Liver (tissue), 9 donors: ENCODE data around the gene IFNGR2. TPM values are rescaled to one million over a fixed set of nuclear protein-coding genes. Genes with fewer than 3 reads are reported as not detected.

Experiments
- DNase-seq: peaks from one replicate; pipeline ENCODE4 v3.0.0-alpha.2; 2017; ENCODE audit warnings: low spot score
- H3K27ac ChIP-seq, 2 donors: one replicate each; pipeline ENCODE4 v1.7.0; 2013; ENCODE audit warnings: inconsistent platforms in 2 of 2, low read length in 2 of 2, control low read depth in 1 of 2, low read depth in 1 of 2, mild to moderate bottlenecking in 1 of 2
- H3K27me3 ChIP-seq, 4 donors: one replicate each; pipeline versions ENCODE4 v1.6.1 to v1.7.0; 2013; ENCODE audit warnings: low read length in 3 of 4, inconsistent platforms in 1 of 4, mild to moderate bottlenecking in 1 of 4, moderate library complexity in 1 of 4; ENCODE audit not compliant: control insufficient read depth in 4 of 4, insufficient read depth in 4 of 4
- H3K36me3 ChIP-seq, 4 donors: one replicate each; pipeline versions ENCODE4 v1.6.1 to v1.7.0; 2013; ENCODE audit warnings: low read length in 3 of 4, mild to moderate bottlenecking in 3 of 4, low read depth in 1 of 4, moderate library complexity in 1 of 4; ENCODE audit not compliant: control insufficient read depth in 4 of 4, insufficient read depth in 3 of 4
- H3K4me1 ChIP-seq, 4 donors: one replicate each; pipeline versions ENCODE4 v1.6.1 to v1.7.0; 2013; ENCODE audit warnings: low read length in 3 of 4, mild to moderate bottlenecking in 3 of 4, moderate library complexity in 1 of 4; ENCODE audit not compliant: control insufficient read depth in 4 of 4, insufficient read depth in 4 of 4
- H3K4me3 ChIP-seq, 3 donors: one replicate each; pipeline versions ENCODE4 v1.6.1 to v1.7.0; 2013; ENCODE audit warnings: low read length in 3 of 3, control low read depth in 1 of 3, low read depth in 1 of 3, mild to moderate bottlenecking in 1 of 3
- H3K9ac ChIP-seq, 2 donors: one replicate each; pipeline ENCODE4 v1.7.0; 2013; ENCODE audit warnings: low read length in 2 of 2, mild to moderate bottlenecking in 2 of 2, moderate library complexity in 2 of 2, control low read depth in 1 of 2, low read depth in 1 of 2
- H3K9me3 ChIP-seq, 4 donors: one replicate each; pipeline versions ENCODE4 v1.6.1 to v1.7.0; 2013; ENCODE audit warnings: low read length in 3 of 4; ENCODE audit not compliant: control insufficient read depth in 4 of 4
- EGR1 ChIP-seq, 2 donors: IDR thresholded peaks; 2 replicates each; pipeline ENCODE4 v1.6.1; 2016 to 2018; ENCODE audit warnings: antibody characterized with exemption in 2 of 2, low read depth in 2 of 2
- FOXA1 ChIP-seq: IDR thresholded peaks from 2 replicates; pipeline ENCODE4 v1.6.1; 2016; ENCODE audit warnings: antibody characterized with exemption
- FOXA2 ChIP-seq: IDR thresholded peaks from 2 replicates; pipeline ENCODE4 v1.6.1; 2016; ENCODE audit warnings: antibody characterized with exemption
- GABPA ChIP-seq, 2 donors: IDR thresholded peaks in 1 of 2; conservative IDR thresholded peaks in 1 of 2; 2 replicates each; pipeline ENCODE4 v1.6.1; 2016; ENCODE audit warnings: antibody characterized with exemption in 2 of 2, mild to moderate bottlenecking in 1 of 2, moderate library complexity in 1 of 2
- HNF4A ChIP-seq, 2 donors: conservative IDR thresholded peaks; 2 replicates each; pipeline ENCODE4 v1.6.1; 2016; ENCODE audit warnings: antibody characterized with exemption in 2 of 2, mild to moderate bottlenecking in 2 of 2
- HNF4G ChIP-seq: IDR thresholded peaks from 2 replicates; pipeline ENCODE4 v1.6.1; 2016; ENCODE audit warnings: antibody characterized with exemption
- NR2F2 ChIP-seq: IDR thresholded peaks from 2 replicates; pipeline ENCODE4 v1.6.1; 2016; ENCODE audit warnings: antibody characterized with exemption
- RAD21 ChIP-seq, 2 donors: IDR thresholded peaks; 2 replicates each; pipeline ENCODE4 v1.6.1; 2016; ENCODE audit warnings: antibody characterized with exemption in 2 of 2, mild to moderate bottlenecking in 2 of 2
- RXRA ChIP-seq, 2 donors: IDR thresholded peaks; 2 replicates each; pipeline ENCODE4 v1.6.1; 2017 to 2018; ENCODE audit warnings: antibody characterized with exemption in 2 of 2, mild to moderate bottlenecking in 1 of 2
- SP1 ChIP-seq: IDR thresholded peaks from 2 replicates; pipeline ENCODE4 v1.6.1; 2018; ENCODE audit warnings: antibody characterized with exemption, mild to moderate bottlenecking
- TAF1 ChIP-seq: conservative IDR thresholded peaks from 2 replicates; pipeline ENCODE4 v1.6.1; 2016; ENCODE audit warnings: antibody characterized with exemption, mild to moderate bottlenecking
- WGBS: extraction: QIAGEN DNeasy Blood & Tissue Kit; methylation state at CpG from one replicate; pipeline ENCODE4 v1.1.7; 2013; 5-methylcytosine and 5-hydroxymethylcytosine counted together
- polyA plus RNA-seq, 2 donors: library from polyadenylated mRNA; stranded (reverse) in 1 of 2; unstranded in 1 of 2; fragments of 200-250 nt in 1 of 2; fragments of >200 nt in 1 of 2; fragmentation: Nextera tagmentation in 1 of 2; extraction: Ambion mirVana in 1 of 2; gene quantifications; one replicate each; pipeline versions ENCODE4 v1.2.1 to v1.2.3, GENCODE V29; 2013 to 2015
- total RNA-seq, 2 donors: library from RNA; depleted of rRNA; stranded (reverse); fragments of >200 nt; gene quantifications; one replicate each; pipeline ENCODE4 v1.2.3, GENCODE V29; 2014
- TF ChIP-seq, protein P1 (sequence below): IDR thresholded peaks from 2 replicates; pipeline ENCODE4 v1.6.1; 2016; ENCODE audit warnings: antibody characterized with exemption
- donor health status: healthy.
- donor health status: healthy.
- donor health status: healthy.
- donor health status: healthy.
- donor health status: healthy.

IFNGR2 gene
- total and polyA plus RNA-seq, 4 donors, result 23.0 to 24.3 (median 23.4) TPM

DNA sequence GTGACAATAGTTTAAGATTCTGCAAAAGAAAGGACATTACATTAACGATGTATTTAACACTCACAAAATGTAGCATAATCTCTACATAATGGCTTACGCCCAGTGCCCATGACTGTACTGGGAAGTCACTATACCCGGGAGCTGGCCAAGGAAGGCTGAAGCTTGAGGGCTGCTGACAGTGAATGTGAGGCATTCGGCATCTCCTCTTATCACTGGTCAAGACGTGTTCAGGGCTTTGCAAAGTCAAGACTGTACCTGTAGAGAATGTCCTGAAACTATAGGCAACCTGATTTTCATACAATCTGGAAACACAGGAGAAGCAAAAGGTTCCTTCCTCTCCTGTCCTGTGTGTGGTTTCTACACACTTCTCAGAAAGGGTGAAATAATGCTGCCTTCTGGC lies 12.7 kb upstream of the IFNGR2 start:
- Histone ChIP-seq H3K4me3 (no peak overlapping the region), H3K36me3 (no peaks in the 10 kb centered on the region), H3K27me3 (no peaks in the 10 kb centered on the region), H3K27ac (no peak overlapping the region), H3K9me3 (no peaks in the 10 kb centered on the region), H3K9ac (no peak overlapping the region), H3K4me1 (no peaks in the 10 kb centered on the region)
- TF ChIP-seq RXRA (IDR thresholded peaks at IDR 0.05) (no peak), EGR1 (IDR thresholded peaks at IDR 0.05; ENCODE audit: low read depth in 2 of 2) (no peak), NR2F2 (no peak), HNF4G (no peak)
- WGBS, result 92% methylated on average over 5 of the region's 5 CpGs
- no peak for DNase-seq

GRCh38 chr21:33391656-33392055 lies 11.6 kb upstream of the IFNGR2 start:
- WGBS, result 82% methylated on average over 6 of the region's 6 CpGs
- Histone ChIP-seq H3K9me3 (no peaks in the 10 kb centered on the region), H3K27me3 (no peaks in the 10 kb centered on the region), H3K27ac (no peak overlapping the region), H3K4me1 (no peaks in the 10 kb centered on the region), H3K9ac (no peak overlapping the region), H3K4me3 (no peak overlapping the region), H3K36me3 (no peaks in the 10 kb centered on the region)
- no peak for DNase-seq
- TF ChIP-seq RAD21 (IDR thresholded peaks at IDR 0.05) (no peak), TAF1 (no peak), SP1 (no peak), HNF4G (no peak), GABPA (IDR thresholded peaks at IDR 0.05 in 1 of 2, conservative IDR thresholded peaks at IDR 0.05 in 1 of 2) (no peak)

DNA sequence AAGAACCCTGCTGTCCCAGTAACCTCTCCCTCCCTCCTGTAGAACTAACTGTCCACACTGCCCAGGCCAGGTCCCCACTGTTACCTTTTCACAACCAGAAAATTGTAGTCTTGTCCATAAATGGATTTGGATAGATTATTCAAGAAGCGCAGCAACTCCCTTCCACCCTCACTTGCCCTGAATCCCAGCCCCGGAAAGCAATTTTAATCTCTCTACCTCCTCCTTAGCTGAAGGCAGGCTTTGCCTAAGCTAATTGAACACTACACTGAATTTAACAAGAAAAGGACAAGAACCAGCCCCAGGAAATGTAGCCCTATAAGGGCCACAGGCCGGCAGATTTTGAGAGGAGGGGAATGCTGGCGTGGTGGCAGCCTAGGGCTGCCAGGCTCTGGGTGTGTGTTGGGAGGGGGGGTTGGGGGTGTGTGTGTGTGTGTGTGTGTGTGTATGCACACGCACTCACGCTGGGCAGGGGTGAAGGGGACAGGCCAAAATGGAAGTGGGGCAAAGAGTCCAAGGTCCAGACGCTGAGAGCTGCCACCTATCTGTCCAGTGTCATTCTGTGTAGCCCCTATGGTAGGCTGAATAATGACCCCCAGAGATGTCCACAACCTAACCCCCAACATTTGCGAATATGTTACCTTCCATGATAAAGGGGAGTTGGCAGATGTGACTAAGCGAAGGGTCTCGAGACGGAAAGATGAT lies 10.8 kb upstream of the IFNGR2 start:
- no peaks in the 10 kb centered on the region for H3K4me1 ChIP-seq
- WGBS, result 81% methylated on average over 11 of the region's 11 CpGs

GRCh38 chr21:33393348-33393747 lies 9.9 kb upstream of the IFNGR2 start:
- Histone ChIP-seq H3K4me1 (no peaks in the 10 kb centered on the region), H3K27me3 (no peaks in the 10 kb centered on the region), H3K4me3 (no peak overlapping the region), H3K9me3 (no peaks in the 10 kb centered on the region), H3K36me3 (no peaks in the 10 kb centered on the region), H3K9ac (no peak overlapping the region), H3K27ac (no peak overlapping the region)
- TF ChIP-seq TAF1 (no peak), FOXA2 (no peak), SP1 (no peak), FOXA1 (no peak), HNF4A (conservative IDR thresholded peaks at IDR 0.05) (no peak)
- TF ChIP-seq, protein P1, sequence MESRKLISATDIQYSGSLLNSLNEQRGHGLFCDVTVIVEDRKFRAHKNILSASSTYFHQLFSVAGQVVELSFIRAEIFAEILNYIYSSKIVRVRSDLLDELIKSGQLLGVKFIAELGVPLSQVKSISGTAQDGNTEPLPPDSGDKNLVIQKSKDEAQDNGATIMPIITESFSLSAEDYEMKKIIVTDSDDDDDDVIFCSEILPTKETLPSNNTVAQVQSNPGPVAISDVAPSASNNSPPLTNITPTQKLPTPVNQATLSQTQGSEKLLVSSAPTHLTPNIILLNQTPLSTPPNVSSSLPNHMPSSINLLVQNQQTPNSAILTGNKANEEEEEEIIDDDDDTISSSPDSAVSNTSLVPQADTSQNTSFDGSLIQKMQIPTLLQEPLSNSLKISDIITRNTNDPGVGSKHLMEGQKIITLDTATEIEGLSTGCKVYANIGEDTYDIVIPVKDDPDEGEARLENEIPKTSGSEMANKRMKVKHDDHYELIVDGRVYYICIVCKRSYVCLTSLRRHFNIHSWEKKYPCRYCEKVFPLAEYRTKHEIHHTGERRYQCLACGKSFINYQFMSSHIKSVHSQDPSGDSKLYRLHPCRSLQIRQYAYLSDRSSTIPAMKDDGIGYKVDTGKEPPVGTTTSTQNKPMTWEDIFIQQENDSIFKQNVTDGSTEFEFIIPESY, result no peak
- 72% methylated on average over 5 of the region's 5 CpGs for WGBS
- DNase-seq, result no peak

More for the DNA sequence above, 10.8 kb upstream of the IFNGR2 start:
- H3K36me3 ChIP-seq, result no peaks in the 10 kb centered on the region
- H3K4me3 ChIP-seq, result no peak overlapping the region
- no peak for DNase-seq
- H3K9ac ChIP-seq, result no peak overlapping the region
- TF ChIP-seq HNF4A (conservative IDR thresholded peaks at IDR 0.05) (peak in 1 of 2 donors; percentile 29), HNF4G (no peak)
- H3K27ac ChIP-seq, result no peak overlapping the region
- no peaks in the 10 kb centered on the region for H3K27me3 ChIP-seq
- H3K9me3 ChIP-seq, result no peaks in the 10 kb centered on the region
